OCI-LY1 (cell line): ENCODE results near the gene AATK.

Experiments used
- H2AFZ ChIP-seq: fragments of 200-600 bp; sonication (generic), shearing (Covaris generic); 2 replicates; pipeline ENCODE4 v1.6.0; 2014; ENCODE audit warnings: antibody characterized with exemption, mild to moderate bottlenecking, low read length
- H3F3A ChIP-seq: fragments of 200-600 bp; sonication (generic), shearing (Covaris generic); 2 replicates; pipeline ENCODE4 v1.6.0; 2014; ENCODE audit warnings: mild to moderate bottlenecking, antibody characterized with exemption, low read length, moderate library complexity; ENCODE audit not compliant: insufficient read depth
- H3K27ac ChIP-seq: fragments of 200-600 bp; sonication (generic); 2 replicates; pipeline ENCODE4 v1.5.1; 2014; ENCODE audit warnings: low read length, mixed run types, mild to moderate bottlenecking, low read depth; ENCODE audit not compliant: poor library complexity, severe bottlenecking
- H3K27me3 ChIP-seq: fragments of 200-600 bp; sonication (generic); 2 replicates; pipeline ENCODE4 v1.6.0; 2014; ENCODE audit warnings: antibody characterized with exemption, mild to moderate bottlenecking, low read length, moderate library complexity; ENCODE audit not compliant: insufficient read depth
- H3K36me3 ChIP-seq: fragments of 200-600 bp; sonication (generic); 2 replicates; pipeline ENCODE4 v1.6.1; 2014; ENCODE audit warnings: mild to moderate bottlenecking, antibody characterized with exemption, low read length, moderate library complexity, mixed read lengths; ENCODE audit not compliant: insufficient read depth
- H3K4me1 ChIP-seq: fragments of 200-600 bp; sonication (generic); 2 replicates; pipeline ENCODE4 v1.5.1; 2014; ENCODE audit warnings: mild to moderate bottlenecking, low read length, moderate library complexity; ENCODE audit not compliant: insufficient read depth, severe bottlenecking
- H3K4me2 ChIP-seq: fragments of 200-600 bp; sonication (generic), shearing (Covaris generic); 2 replicates; pipeline ENCODE4 v1.6.1; 2014; ENCODE audit warnings: low read length
- H3K4me3 ChIP-seq: fragments of 200-600 bp; sonication (generic); 2 replicates; pipeline ENCODE4 v1.5.1; 2014; ENCODE audit warnings: low read length, low read depth, mild to moderate bottlenecking, mixed read lengths; ENCODE audit not compliant: poor library complexity, severe bottlenecking
- H3K79me2 ChIP-seq: fragments of 200-600 bp; shearing (Covaris generic); 2 replicates; pipeline ENCODE4 v1.6.1; 2016; ENCODE audit warnings: mixed run types, low read length, mixed read lengths; ENCODE audit not compliant: insufficient read depth
- H3K9ac ChIP-seq: fragments of 200-600 bp; sonication (generic), shearing (Covaris generic); 2 replicates; pipeline ENCODE4 v1.6.1; 2014; ENCODE audit warnings: mild to moderate bottlenecking, low read length, mixed read lengths
- H3K9me2 ChIP-seq: fragments of 200-600 bp; sonication (generic), shearing (Covaris generic); 2 replicates; pipeline ENCODE4 v1.6.1; 2014; ENCODE audit warnings: low read depth, mild to moderate bottlenecking, low read length, mixed read lengths
- H3K9me3 ChIP-seq: fragments of 200-600 bp; shearing (Covaris generic); 2 replicates; pipeline ENCODE4 v1.6.1; 2014; ENCODE audit warnings: low read length, mixed read lengths
- H4K20me1 ChIP-seq: fragments of 200-600 bp; sonication (generic), shearing (Covaris generic); 2 replicates; pipeline ENCODE4 v1.6.0; 2016; ENCODE audit warnings: mild to moderate bottlenecking, low read length; ENCODE audit not compliant: insufficient read depth
- EZH2 ChIP-seq: fragments of 200-600 bp; sonication (generic), shearing (Covaris generic); IDR thresholded peaks from 2 replicates; pipeline ENCODE4 v1.8.0; 2017; ENCODE audit warnings: borderline replicate concordance, mixed run types, mild to moderate bottlenecking, antibody characterized with exemption, low read length, moderate library complexity, mixed read lengths
- TF ChIP-seq, protein P1 (sequence below): fragments of 200-600 bp; sonication (generic), shearing (Covaris generic); IDR thresholded peaks from 2 replicates; pipeline ENCODE4 v1.5.1; 2017; ENCODE audit warnings: mild to moderate bottlenecking, antibody characterized with exemption, low read length, moderate library complexity, mixed read lengths

The AATK gene

DNA sequence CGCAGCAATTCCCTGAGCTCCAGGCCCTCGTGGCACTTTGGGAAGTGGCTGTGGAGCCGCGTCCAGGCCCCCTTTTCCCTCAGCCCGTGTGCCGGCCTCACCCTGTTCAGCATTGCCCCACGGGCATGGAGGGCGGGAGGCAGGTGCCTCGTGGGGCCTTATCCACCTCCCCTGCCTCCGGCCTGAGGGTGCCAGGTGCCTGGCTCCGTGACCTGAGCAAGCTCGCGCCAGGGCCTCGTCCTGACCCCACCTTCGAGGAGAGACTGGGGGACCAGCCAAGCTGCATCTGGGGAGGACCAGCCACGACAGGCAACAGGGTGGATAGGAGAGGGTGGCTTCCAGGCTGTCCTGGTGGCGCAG lies 27.0 kb upstream of the AATK start:
- Histone ChIP-seq H3K9ac (no peak overlapping the region), H2AFZ (no peak overlapping the region), H3K9me3 (no peaks in the 10 kb centered on the region), H3F3A (no peaks in the 10 kb centered on the region), H3K27ac (no peak overlapping the region), H4K20me1 (no peaks in the 10 kb centered on the region), H3K4me1 (no peaks in the 10 kb centered on the region), H3K27me3 (no peaks in the 10 kb centered on the region), H3K4me2 (no peak overlapping the region), H3K79me2 (no peaks in the 10 kb centered on the region), H3K9me2 (no peaks in the 10 kb centered on the region), H3K4me3 (no peak overlapping the region), H3K36me3 (no peaks in the 10 kb centered on the region)
- TF ChIP-seq, protein P1, sequence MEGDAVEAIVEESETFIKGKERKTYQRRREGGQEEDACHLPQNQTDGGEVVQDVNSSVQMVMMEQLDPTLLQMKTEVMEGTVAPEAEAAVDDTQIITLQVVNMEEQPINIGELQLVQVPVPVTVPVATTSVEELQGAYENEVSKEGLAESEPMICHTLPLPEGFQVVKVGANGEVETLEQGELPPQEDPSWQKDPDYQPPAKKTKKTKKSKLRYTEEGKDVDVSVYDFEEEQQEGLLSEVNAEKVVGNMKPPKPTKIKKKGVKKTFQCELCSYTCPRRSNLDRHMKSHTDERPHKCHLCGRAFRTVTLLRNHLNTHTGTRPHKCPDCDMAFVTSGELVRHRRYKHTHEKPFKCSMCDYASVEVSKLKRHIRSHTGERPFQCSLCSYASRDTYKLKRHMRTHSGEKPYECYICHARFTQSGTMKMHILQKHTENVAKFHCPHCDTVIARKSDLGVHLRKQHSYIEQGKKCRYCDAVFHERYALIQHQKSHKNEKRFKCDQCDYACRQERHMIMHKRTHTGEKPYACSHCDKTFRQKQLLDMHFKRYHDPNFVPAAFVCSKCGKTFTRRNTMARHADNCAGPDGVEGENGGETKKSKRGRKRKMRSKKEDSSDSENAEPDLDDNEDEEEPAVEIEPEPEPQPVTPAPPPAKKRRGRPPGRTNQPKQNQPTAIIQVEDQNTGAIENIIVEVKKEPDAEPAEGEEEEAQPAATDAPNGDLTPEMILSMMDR = no peak
- TF ChIP-seq EZH2 = no peak

DNA sequence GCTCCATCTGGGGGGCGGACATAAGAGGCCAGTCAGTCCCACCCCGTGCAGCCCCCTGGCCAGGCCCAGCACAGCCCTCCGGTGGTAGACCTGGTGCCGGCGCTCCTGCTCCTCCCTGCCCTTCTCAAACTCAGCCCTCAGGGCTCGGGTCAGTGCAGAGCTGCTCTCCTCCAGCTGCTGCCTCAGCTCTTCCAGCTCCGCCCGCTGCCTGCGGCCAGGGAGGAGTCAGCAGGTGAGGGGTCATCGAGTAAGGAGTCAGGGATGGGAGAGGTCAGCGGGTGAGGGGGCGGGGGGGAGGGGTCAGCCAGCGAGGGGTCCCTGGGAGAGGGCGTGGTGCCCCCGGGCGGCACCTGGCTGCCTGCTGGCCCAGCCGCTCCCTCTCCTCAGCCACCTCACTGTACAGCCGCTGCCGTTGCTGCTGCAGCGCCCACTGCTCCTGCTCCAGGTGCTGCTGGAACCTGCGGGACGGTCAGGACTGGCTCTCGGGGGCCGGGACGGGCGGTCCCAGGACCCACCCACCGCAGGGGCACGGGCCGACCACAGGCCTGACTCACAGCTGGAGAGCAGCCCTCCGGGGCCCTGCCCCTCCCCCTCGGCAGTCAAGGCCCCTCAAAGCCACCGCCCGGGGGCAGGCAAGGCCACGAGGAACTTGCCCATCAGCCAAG lies 26.5 kb upstream of the AATK start:
- Histone ChIP-seq H3F3A (no peaks in the 10 kb centered on the region), H3K4me2 (no peak overlapping the region), H4K20me1 (no peaks in the 10 kb centered on the region), H3K79me2 (no peaks in the 10 kb centered on the region), H2AFZ (no peak overlapping the region), H3K4me3 (no peak overlapping the region), H3K27ac (no peak overlapping the region), H3K4me1 (no peaks in the 10 kb centered on the region), H3K36me3 (no peaks in the 10 kb centered on the region), H3K9ac (no peak overlapping the region), H3K9me3 (no peaks in the 10 kb centered on the region), H3K27me3 (no peaks in the 10 kb centered on the region), H3K9me2 (no peaks in the 10 kb centered on the region)
- no peak for TF ChIP-seq EZH2
- TF ChIP-seq, protein P1 = no peak

DNA sequence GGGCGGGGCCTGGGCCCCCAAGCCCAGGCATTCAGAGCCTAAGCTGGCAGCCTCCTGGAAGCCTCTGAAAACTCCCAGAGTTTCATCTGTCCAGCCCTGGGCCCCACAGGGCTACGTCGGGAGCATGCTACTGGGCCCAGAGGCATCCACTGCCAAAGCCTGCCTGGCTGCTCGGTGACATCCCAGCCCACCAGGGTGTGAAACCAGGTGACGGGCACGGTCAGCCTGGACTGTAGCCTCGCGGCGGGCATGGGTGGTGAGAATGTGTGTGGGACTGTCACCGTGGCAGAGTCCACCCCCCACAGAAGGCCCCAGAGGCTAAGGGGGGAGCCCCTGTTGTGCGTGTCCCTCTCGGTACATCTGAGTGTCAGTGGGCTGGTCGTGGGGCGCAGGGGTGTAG lies 25.6 kb upstream of the AATK start:
- no peaks in the 10 kb centered on the region for H3K79me2 ChIP-seq
- no peaks in the 10 kb centered on the region for H3K27me3 ChIP-seq
- no peak for TF ChIP-seq EZH2
- TF ChIP-seq, protein P1 = no peak
- H3K9me2 ChIP-seq = no peaks in the 10 kb centered on the region
- H3K4me3 ChIP-seq = no peak overlapping the region
- H3K9me3 ChIP-seq = no peaks in the 10 kb centered on the region
- H2AFZ ChIP-seq = no peak overlapping the region
- H3F3A ChIP-seq = no peaks in the 10 kb centered on the region
- no peaks in the 10 kb centered on the region for H3K4me1 ChIP-seq
- no peak overlapping the region for H3K27ac ChIP-seq
- no peak overlapping the region for H3K4me2 ChIP-seq
- H4K20me1 ChIP-seq = no peaks in the 10 kb centered on the region
- no peak overlapping the region for H3K9ac ChIP-seq
- H3K36me3 ChIP-seq = no peaks in the 10 kb centered on the region
